T-helper 1 cell treated with Interleukin-12 subunit alpha and Interleukin-12 subunit beta and Interleukin-4 antibody, amounts not matched to agents 30 μg/mL and 1 μg/mL, for 36 hours (primary cell): ENCODE results near the gene MBD2.

Source experiments
- H3K27ac Mint-ChIP-seq: one replicate; pipeline ENCODE4 v1.8.0; 2021; ENCODE audit warnings: mild to moderate bottlenecking, mixed read lengths
- H3K27me3 Mint-ChIP-seq: one replicate; pipeline ENCODE4 v1.8.0; 2021; ENCODE audit warnings: low read depth, mixed read lengths
- H3K36me3 Mint-ChIP-seq: one replicate; pipeline ENCODE4 v1.8.0; 2021; ENCODE audit warnings: low read depth, mixed read lengths
- H3K4me1 Mint-ChIP-seq: one replicate; pipeline ENCODE4 v1.8.0; 2021; ENCODE audit warnings: low read depth, mixed read lengths
- H3K4me3 Mint-ChIP-seq: one replicate; pipeline ENCODE4 v1.8.0; 2021; ENCODE audit warnings: mild to moderate bottlenecking, moderate library complexity, mixed read lengths
- H3K9me3 Mint-ChIP-seq: one replicate; pipeline ENCODE4 v1.8.0; 2021; ENCODE audit warnings: mixed read lengths

The MBD2 gene

DNA sequence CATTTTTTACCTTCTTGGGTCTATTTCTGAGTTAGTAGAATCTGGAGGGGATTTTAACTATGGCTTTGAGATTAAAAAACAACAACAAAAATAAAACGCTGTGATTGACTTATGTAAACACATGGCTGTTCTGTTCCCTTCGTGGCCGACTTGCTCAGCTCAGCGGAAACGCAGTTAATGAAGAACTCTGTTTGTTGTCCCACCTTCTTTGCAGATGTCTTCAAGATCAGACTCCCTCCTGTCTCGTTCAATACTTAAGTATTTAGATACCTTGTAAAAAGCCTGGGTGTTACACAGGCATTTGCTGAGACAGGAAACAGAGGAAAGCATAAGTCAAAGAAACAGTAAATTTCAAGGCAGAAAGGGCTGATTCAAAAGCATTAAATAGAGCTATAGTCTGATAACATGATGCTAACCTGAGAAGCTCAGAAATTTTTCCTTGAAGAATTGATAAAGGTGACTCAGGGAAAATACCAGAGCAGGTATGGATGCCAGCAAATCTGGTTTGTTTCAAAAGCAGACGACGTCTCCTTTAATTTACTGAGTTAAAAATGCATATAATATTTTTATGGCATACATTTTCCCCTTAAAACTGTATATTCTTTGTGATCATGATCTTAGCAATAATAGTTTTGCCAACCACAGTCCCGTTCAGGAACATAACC, 23.2 kb upstream of the MBD2 start:
- no peaks in the 10 kb centered on the region for H3K27me3 Mint-ChIP-seq
- peaks cover 2% of the 10 kb centered on the region for H3K36me3 Mint-ChIP-seq
- peaks cover 9% of the 10 kb centered on the region for H3K4me1 Mint-ChIP-seq
- no peaks in the 10 kb centered on the region for H3K9me3 Mint-ChIP-seq
- no peak overlapping the region for H3K4me3 Mint-ChIP-seq
- no peak overlapping the region for H3K27ac Mint-ChIP-seq

DNA sequence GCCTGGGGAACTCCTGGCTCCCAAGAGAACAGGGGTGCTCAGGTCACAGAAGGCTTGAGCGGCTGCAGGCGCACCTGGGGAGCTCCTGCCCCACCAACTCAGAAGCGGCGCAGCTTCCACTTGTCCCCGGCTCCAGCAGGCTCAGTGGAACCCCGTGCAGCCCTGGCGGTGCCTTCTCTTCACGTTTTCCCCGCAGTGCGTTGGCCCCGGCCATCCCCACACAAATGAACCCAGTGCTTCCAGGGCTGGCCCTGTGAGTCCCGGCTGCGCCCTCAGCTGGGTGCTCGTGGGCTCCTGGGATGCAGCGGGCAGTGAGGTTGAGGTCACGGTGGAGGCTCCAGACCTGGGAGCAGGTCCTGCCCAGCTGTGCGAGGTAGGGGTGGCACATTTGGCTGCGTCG, 17.9 kb upstream of the MBD2 start:
- peaks cover 2% of the 10 kb centered on the region for H3K36me3 Mint-ChIP-seq
- no peak overlapping the region for H3K4me3 Mint-ChIP-seq
- no peak overlapping the region for H3K27ac Mint-ChIP-seq
- peaks cover 5% of the 10 kb centered on the region for H3K27me3 Mint-ChIP-seq
- H3K4me1 Mint-ChIP-seq = peaks cover 4% of the 10 kb centered on the region
- H3K9me3 Mint-ChIP-seq = no peaks in the 10 kb centered on the region

- H3K4me3 Mint-ChIP-seq = no peak overlapping the region
- H3K27me3 Mint-ChIP-seq = peaks cover 5% of the 10 kb centered on the region
- H3K9me3 Mint-ChIP-seq = no peaks in the 10 kb centered on the region
- no peaks in the 10 kb centered on the region for H3K36me3 Mint-ChIP-seq
- H3K4me1 Mint-ChIP-seq = no peaks in the 10 kb centered on the region
- no peak overlapping the region for H3K27ac Mint-ChIP-seq
These were observed 17.0 kb upstream of the MBD2 start for GRCh38 chr18:54241483-54241882.

GRCh38 chr18:54240629-54241107, 16.2 kb upstream of the MBD2 start:
- Mint-ChIP-seq H3K27ac (no peak overlapping the region), H3K27me3 (peaks cover 9% of the 10 kb centered on the region), H3K4me1 (no peaks in the 10 kb centered on the region), H3K4me3 (no peak overlapping the region), H3K9me3 (no peaks in the 10 kb centered on the region), H3K36me3 (no peaks in the 10 kb centered on the region)

GRCh38 chr18:54239601-54240000, 15.1 kb upstream of the MBD2 start:
- H3K9me3 Mint-ChIP-seq = no peaks in the 10 kb centered on the region
- H3K4me3 Mint-ChIP-seq = no peak overlapping the region
- peaks cover 10% of the 10 kb centered on the region for H3K27me3 Mint-ChIP-seq
- H3K27ac Mint-ChIP-seq = no peak overlapping the region
- no peaks in the 10 kb centered on the region for H3K4me1 Mint-ChIP-seq
- no peaks in the 10 kb centered on the region for H3K36me3 Mint-ChIP-seq

DNA sequence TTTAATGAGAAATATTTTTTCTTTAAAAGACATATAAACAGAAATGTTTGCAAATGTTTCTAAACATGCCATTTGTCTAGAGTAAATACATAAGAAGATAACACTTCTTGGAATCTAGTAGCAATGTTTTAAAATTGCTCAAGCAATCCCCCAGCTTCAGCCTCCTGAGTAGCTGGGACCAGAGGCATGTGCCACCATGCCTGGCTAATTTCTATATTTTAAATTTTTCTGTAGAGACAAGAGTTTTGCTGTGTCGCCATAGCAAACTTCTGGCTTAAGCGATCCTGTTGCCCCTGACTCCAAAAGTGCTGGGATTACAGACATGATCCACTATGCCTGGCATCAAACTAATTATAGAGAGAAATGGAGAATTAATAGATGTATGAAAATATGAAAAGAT, 14.6 kb upstream of the MBD2 start:
- Mint-ChIP-seq H3K36me3 (no peaks in the 10 kb centered on the region), H3K27ac (no peak overlapping the region), H3K9me3 (no peaks in the 10 kb centered on the region), H3K4me3 (no peak overlapping the region), H3K27me3 (peaks cover 10% of the 10 kb centered on the region), H3K4me1 (peaks cover 2% of the 10 kb centered on the region)

- H3K27me3 Mint-ChIP-seq = peaks cover 10% of the 10 kb centered on the region
- no peaks in the 10 kb centered on the region for H3K36me3 Mint-ChIP-seq
- H3K9me3 Mint-ChIP-seq = no peaks in the 10 kb centered on the region
- no peak overlapping the region for H3K27ac Mint-ChIP-seq
- no peak overlapping the region for H3K4me3 Mint-ChIP-seq
- peaks cover 2% of the 10 kb centered on the region for H3K4me1 Mint-ChIP-seq
These were observed 13.9 kb upstream of the MBD2 start for GRCh38 chr18:54238173-54238936.

DNA sequence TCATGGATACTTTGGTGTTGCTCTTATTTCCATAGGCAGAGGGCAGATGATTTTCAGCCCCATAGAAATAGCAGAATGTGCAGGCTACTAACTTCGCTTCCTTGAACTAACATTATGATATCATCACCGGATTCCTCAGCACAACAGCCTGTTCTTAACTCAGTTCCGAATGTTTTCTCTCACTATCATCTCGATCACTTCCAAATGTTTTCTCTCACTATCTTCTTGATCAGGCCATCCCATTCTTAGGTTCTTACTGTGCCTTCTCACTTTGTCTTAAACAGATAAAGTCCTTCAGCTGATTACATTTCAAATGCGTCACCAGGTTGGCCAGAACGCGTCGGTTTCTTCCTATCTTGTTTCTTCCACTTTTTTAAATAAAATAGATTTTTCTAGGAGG, 11.4 kb upstream of the MBD2 start:
- H3K9me3 Mint-ChIP-seq = no peaks in the 10 kb centered on the region
- no peak overlapping the region for H3K27ac Mint-ChIP-seq
- H3K4me1 Mint-ChIP-seq = peaks cover 2% of the 10 kb centered on the region
- H3K27me3 Mint-ChIP-seq = peaks cover 10% of the 10 kb centered on the region
- H3K36me3 Mint-ChIP-seq = no peaks in the 10 kb centered on the region
- H3K4me3 Mint-ChIP-seq = no peak overlapping the region

DNA sequence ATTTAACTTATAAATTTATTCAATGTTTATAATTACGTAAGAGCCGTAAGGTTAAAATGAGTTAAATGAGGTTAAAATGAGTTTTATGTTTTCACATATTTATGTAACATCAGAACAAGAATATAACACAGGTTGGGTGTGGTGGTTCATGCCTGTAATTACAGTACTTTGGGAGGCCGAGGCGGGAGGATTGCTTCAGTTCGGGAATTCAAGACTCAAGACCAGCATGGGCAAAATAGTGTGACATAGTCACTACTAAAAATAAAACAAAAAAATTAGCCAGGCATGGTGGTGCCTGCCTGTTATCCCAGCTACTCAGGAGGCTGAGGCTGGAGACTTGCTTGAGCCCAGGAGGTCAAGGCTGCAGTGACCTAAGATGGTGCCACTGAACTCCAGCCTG, 9.3 kb upstream of the MBD2 start:
- Mint-ChIP-seq H3K4me3 (no peak overlapping the region), H3K27me3 (peaks cover 10% of the 10 kb centered on the region), H3K27ac (no peak overlapping the region), H3K9me3 (no peaks in the 10 kb centered on the region), H3K36me3 (no peaks in the 10 kb centered on the region), H3K4me1 (peaks cover 5% of the 10 kb centered on the region)

- Mint-ChIP-seq H3K4me3 (no peak overlapping the region), H3K4me1 (peaks cover 5% of the 10 kb centered on the region), H3K27ac (no peak overlapping the region), H3K27me3 (peaks cover 10% of the 10 kb centered on the region), H3K9me3 (no peaks in the 10 kb centered on the region), H3K36me3 (no peaks in the 10 kb centered on the region)
These were observed 8.8 kb upstream of the MBD2 start for GRCh38 chr18:54233228-54233625.

GRCh38 chr18:54232485-54233227, 8.2 kb upstream of the MBD2 start:
- Mint-ChIP-seq H3K27ac (no peak overlapping the region), H3K4me3 (no peak overlapping the region), H3K27me3 (peaks cover 8% of the 10 kb centered on the region), H3K36me3 (no peaks in the 10 kb centered on the region), H3K9me3 (no peaks in the 10 kb centered on the region), H3K4me1 (peaks cover 5% of the 10 kb centered on the region)

- Mint-ChIP-seq H3K4me3 (no peak overlapping the region), H3K4me1 (peaks cover 7% of the 10 kb centered on the region), H3K27me3 (no peaks in the 10 kb centered on the region), H3K9me3 (no peaks in the 10 kb centered on the region), H3K27ac (no peak overlapping the region), H3K36me3 (no peaks in the 10 kb centered on the region)
These were observed 5.1 kb upstream of the MBD2 start for GRCh38 chr18:54229421-54230059.

- Mint-ChIP-seq H3K4me1 (peaks cover 7% of the 10 kb centered on the region), H3K9me3 (no peaks in the 10 kb centered on the region), H3K27ac (no peak overlapping the region), H3K36me3 (no peaks in the 10 kb centered on the region), H3K4me3 (no peak overlapping the region), H3K27me3 (no peaks in the 10 kb centered on the region)
These were observed 3.9 kb upstream of the MBD2 start for GRCh38 chr18:54228364-54228763.

DNA sequence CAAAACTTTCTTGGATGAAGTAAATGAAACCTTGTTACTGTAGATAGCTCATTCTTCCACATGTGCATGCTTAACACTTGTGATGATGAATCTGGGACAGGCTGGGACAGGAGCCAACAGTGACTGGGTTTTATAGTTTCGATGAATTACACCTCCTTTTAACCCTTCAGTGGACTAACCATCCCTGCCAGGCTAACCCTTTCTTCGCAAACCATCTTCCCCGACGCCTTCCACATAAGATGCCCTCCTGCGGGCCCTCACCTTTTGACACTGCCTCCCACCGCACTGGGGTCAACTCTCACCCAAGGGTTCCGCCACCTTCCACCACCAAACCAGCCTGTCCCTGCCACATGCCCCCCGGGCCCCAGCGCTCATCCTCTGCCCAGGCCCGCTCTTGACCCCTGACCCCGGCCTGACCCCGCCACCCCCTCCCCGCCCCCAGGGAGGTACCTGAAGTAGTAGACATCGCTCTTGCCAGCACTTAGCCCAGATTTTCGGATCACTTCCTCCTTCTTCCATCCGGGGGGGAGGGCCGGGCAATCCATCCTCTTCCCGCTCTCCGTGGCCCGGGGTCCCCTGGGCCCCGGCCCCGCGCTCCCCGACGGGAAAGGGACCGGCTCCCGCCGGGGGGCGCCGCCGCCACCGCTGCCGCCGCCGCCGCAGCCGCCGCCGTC, 764 bp downstream of the MBD2 start:
- Mint-ChIP-seq H3K9me3 (no peaks in the 10 kb centered on the region), H3K4me3 (peak overlapping the region; percentile 95), H3K4me1 (peaks cover 39% of the 10 kb centered on the region), H3K27ac (peak overlapping the region; percentile 95), H3K36me3 (peaks cover 13% of the 10 kb centered on the region), H3K27me3 (no peaks in the 10 kb centered on the region)
